H9 (cell line): ENCODE measurements around the gene NF1. TPM values are rescaled to one million over a fixed set of nuclear protein-coding genes. Genes with fewer than 3 reads are reported as not detected.

ENCODE experiments used
- DNase-seq: peaks from one replicate; pipeline ENCODE4 v3.0.0-alpha.2; 2017
- H2AFZ ChIP-seq: one replicate; pipeline ENCODE4 v1.6.1; 2013; ENCODE audit warnings: mild to moderate bottlenecking, low read length, control low read depth, moderate library complexity
- H2AK5ac ChIP-seq: 2 replicates; pipeline ENCODE4 v1.6.1; 2013; ENCODE audit warnings: low read length, control low read depth, mixed read lengths; ENCODE audit not compliant: insufficient read length
- H2BK120ac ChIP-seq: one replicate; pipeline ENCODE4 v1.6.1; 2013; ENCODE audit warnings: low read depth, mild to moderate bottlenecking, low read length, control low read depth, inconsistent platforms; ENCODE audit not compliant: poor library complexity, severe bottlenecking
- H2BK12ac ChIP-seq: 2 replicates; pipeline ENCODE4 v1.6.1; 2013; ENCODE audit warnings: low read length, control low read depth, mixed read lengths, low read depth; ENCODE audit not compliant: insufficient read length
- H2BK15ac ChIP-seq: 2 replicates; pipeline ENCODE4 v1.6.1; 2013; ENCODE audit warnings: low read depth, low read length, control low read depth
- H2BK20ac ChIP-seq: one replicate; pipeline ENCODE4 v1.6.1; 2013; ENCODE audit warnings: low read depth, mild to moderate bottlenecking, low read length, control low read depth, inconsistent platforms; ENCODE audit not compliant: poor library complexity, severe bottlenecking
- H2BK5ac ChIP-seq: 2 replicates; pipeline ENCODE4 v1.6.1; 2013; ENCODE audit warnings: low read length, control low read depth, mixed read lengths; ENCODE audit not compliant: insufficient read length
- H3K14ac ChIP-seq: 2 replicates; pipeline ENCODE4 v1.6.1; 2013; ENCODE audit warnings: low read length, control low read depth; ENCODE audit not compliant: insufficient read depth
- H3K18ac ChIP-seq: 2 replicates; pipeline ENCODE4 v1.6.1; 2013; ENCODE audit warnings: low read depth, mild to moderate bottlenecking, mixed read lengths, low read length, control low read depth; ENCODE audit not compliant: insufficient read length
- H3K23ac ChIP-seq: 2 replicates; pipeline ENCODE4 v1.6.1; 2013; ENCODE audit warnings: low read length, control low read depth, mixed read lengths, low read depth; ENCODE audit not compliant: insufficient read length
- H3K23me2 ChIP-seq: 2 replicates; pipeline ENCODE4 v1.6.1; 2013; ENCODE audit warnings: low read depth, mild to moderate bottlenecking, mixed read lengths, low read length, control low read depth; ENCODE audit not compliant: insufficient read length, poor library complexity, severe bottlenecking
- H3K27ac ChIP-seq: 2 replicates; pipeline ENCODE4 v1.5.1; 2013; ENCODE audit warnings: low read length, control low read depth, mixed read lengths, low read depth; ENCODE audit not compliant: insufficient read length
- H3K27me3 ChIP-seq: 2 replicates; pipeline ENCODE4 v1.6.1; 2013; ENCODE audit warnings: low read length, control low read depth, inconsistent platforms; ENCODE audit not compliant: insufficient read depth
- H3K4ac ChIP-seq: 2 replicates; pipeline ENCODE4 v1.6.1; 2013; ENCODE audit warnings: low read depth, mild to moderate bottlenecking, control low read depth, inconsistent platforms, low read length, moderate library complexity
- H3K4me1 ChIP-seq: 2 replicates; pipeline ENCODE4 v1.6.1; 2013; ENCODE audit warnings: low read length, control low read depth, inconsistent platforms; ENCODE audit not compliant: insufficient read depth
- H3K4me2 ChIP-seq: 2 replicates; pipeline ENCODE4 v1.6.1; 2013; ENCODE audit warnings: low read length, control low read depth, mixed read lengths; ENCODE audit not compliant: insufficient read length, insufficient read depth
- H3K56ac ChIP-seq: 2 replicates; pipeline ENCODE4 v1.6.1; 2013; ENCODE audit warnings: low read depth, mild to moderate bottlenecking, mixed read lengths, low read length, control low read depth; ENCODE audit not compliant: insufficient read length
- H3K79me1 ChIP-seq: 2 replicates; pipeline ENCODE4 v1.6.1; 2013; ENCODE audit warnings: low read depth, mild to moderate bottlenecking, moderate library complexity, low read length, control low read depth, inconsistent platforms; ENCODE audit not compliant: insufficient read depth, poor library complexity, severe bottlenecking
- H3K79me2 ChIP-seq: 2 replicates; pipeline ENCODE4 v1.6.1; 2013; ENCODE audit warnings: low read length, control low read depth, inconsistent platforms; ENCODE audit not compliant: insufficient read depth
- H3K9ac ChIP-seq: 2 replicates; pipeline ENCODE4 v1.6.1; 2013; ENCODE audit warnings: low read length, control low read depth, mixed read lengths; ENCODE audit not compliant: insufficient read length; ENCODE audit errors: extremely low read depth
- H3K9me3 ChIP-seq: one replicate; pipeline ENCODE4 v1.6.1; 2013; ENCODE audit warnings: low read depth, low read length, inconsistent platforms; ENCODE audit not compliant: control insufficient read depth
- H3T11ph ChIP-seq: one replicate; pipeline ENCODE4 v1.6.1; 2013; ENCODE audit warnings: mild to moderate bottlenecking, low read length, control low read depth, inconsistent platforms
- H4K20me1 ChIP-seq: one replicate; pipeline ENCODE4 v1.6.1; 2013; ENCODE audit not compliant: control insufficient read depth, insufficient read length, insufficient read depth
- H4K5ac ChIP-seq: 2 replicates; pipeline ENCODE4 v1.6.1; 2013; ENCODE audit warnings: low read depth, mild to moderate bottlenecking, mixed read lengths, low read length, control low read depth; ENCODE audit not compliant: insufficient read length
- H4K8ac ChIP-seq: replicated peaks from 2 replicates; pipeline ENCODE4 v1.6.1; 2013; ENCODE audit warnings: low read length, control low read depth, mixed read lengths, low read depth; ENCODE audit not compliant: insufficient read length
- H4K91ac ChIP-seq: 2 replicates; pipeline ENCODE4 v1.6.1; 2013; ENCODE audit warnings: low read depth, mild to moderate bottlenecking, moderate library complexity, mixed read lengths, low read length, control low read depth; ENCODE audit not compliant: insufficient read length
- H3K27ac Mint-ChIP-seq, 3 experiments: 2 replicates in 2 of 3; 3 replicates in 1 of 3; pipeline ENCODE4 v1.8.0; 2020 to 2021; ENCODE audit warnings: mixed read lengths in 3 of 3, mild to moderate bottlenecking in 1 of 3, moderate library complexity in 1 of 3
- H3K27me3 Mint-ChIP-seq: 2 replicates; pipeline ENCODE4 v1.8.0; 2021; ENCODE audit warnings: low read depth, mild to moderate bottlenecking, moderate library complexity, mixed read lengths
- H3K36me3 Mint-ChIP-seq, 3 experiments: 2 replicates in 2 of 3; 3 replicates in 1 of 3; pipeline ENCODE4 v1.8.0; 2020 to 2021; ENCODE audit warnings: low read depth in 3 of 3, mixed read lengths in 3 of 3; ENCODE audit not compliant: insufficient read depth in 1 of 3
- H3K4me1 Mint-ChIP-seq, 2 experiments: 2 replicates each; pipeline ENCODE4 v1.8.0; 2020; ENCODE audit warnings: mixed read lengths in 2 of 2
- H3K4me3 Mint-ChIP-seq, 2 experiments: 2 replicates in 1 of 2; 3 replicates in 1 of 2; pipeline ENCODE4 v1.8.0; 2020 to 2021; ENCODE audit warnings: mild to moderate bottlenecking in 2 of 2, mixed read lengths in 2 of 2, moderate library complexity in 1 of 2
- H3K9me3 Mint-ChIP-seq, 2 experiments: 2 replicates in 1 of 2; 3 replicates in 1 of 2; pipeline ENCODE4 v1.8.0; 2020; ENCODE audit warnings: mild to moderate bottlenecking in 2 of 2, mixed read lengths in 2 of 2, moderate library complexity in 1 of 2
- CTCF ChIP-seq: fragments of 200-600 bp; sonication (generic); conservative IDR thresholded peaks from 3 replicates; pipeline ENCODE4 v1.8.0; 2021; ENCODE audit warnings: antibody characterized with exemption, mild to moderate bottlenecking
- total RNA-seq: library from RNA; stranded (reverse); gene quantifications from 2 replicates; pipeline ENCODE4 v1.2.1, GENCODE V29; 2021

NF1 gene
- total RNA-seq, 1 experiment from 2014 or later = 38.1 TPM

- no peak overlapping the region for H3T11ph ChIP-seq
- H2AFZ ChIP-seq = no peak overlapping the region
- no peak overlapping the region for H3K4ac ChIP-seq
- H3K56ac ChIP-seq = no peak overlapping the region
- no peak overlapping the region for H2BK20ac ChIP-seq
- Mint-ChIP-seq H3K9me3 (no peaks in the 10 kb centered on the region), H3K4me1 (no peaks in the 10 kb centered on the region), H3K4me3 (no peak overlapping the region), H3K27me3 (no peaks in the 10 kb centered on the region), H3K36me3 (peaks cover 0 to 2% (median 1%) of the 10 kb centered on the region in 3 experiments; a peak in 3 of 7 replicates), H3K27ac (no peak overlapping the region)
- no peak for DNase-seq
- no peak overlapping the region for H2BK15ac ChIP-seq
- no peak overlapping the region for H4K5ac ChIP-seq
- H3K79me1 ChIP-seq = no peaks in the 10 kb centered on the region
- no peak overlapping the region for H2AK5ac ChIP-seq
- no peak overlapping the region for H3K27ac ChIP-seq
- H3K4me1 ChIP-seq = no peaks in the 10 kb centered on the region
- no peak overlapping the region for H3K18ac ChIP-seq
- no peaks in the 10 kb centered on the region for H3K79me2 ChIP-seq
- H4K91ac ChIP-seq = no peak overlapping the region
- no peaks in the 10 kb centered on the region for H3K23me2 ChIP-seq
- no peak overlapping the region for H4K8ac ChIP-seq
- no peak overlapping the region for H2BK12ac ChIP-seq
- H3K27me3 ChIP-seq = no peaks in the 10 kb centered on the region
- H3K9me3 ChIP-seq = no peaks in the 10 kb centered on the region
- no peaks in the 10 kb centered on the region for H4K20me1 ChIP-seq
- no peak overlapping the region for H3K23ac ChIP-seq
- H3K14ac ChIP-seq = no peak overlapping the region
- no peak for TF ChIP-seq CTCF
- no peak overlapping the region for H2BK120ac ChIP-seq
- H2BK5ac ChIP-seq = no peak overlapping the region
- no peak overlapping the region for H3K4me2 ChIP-seq
- H3K9ac ChIP-seq = no peak overlapping the region
Measured at GRCh38 chr17:31171701-31172100, 76.9 kb downstream of the NF1 start.
